ENCODE data around the gene PRCP.

PRCP gene

DNA sequence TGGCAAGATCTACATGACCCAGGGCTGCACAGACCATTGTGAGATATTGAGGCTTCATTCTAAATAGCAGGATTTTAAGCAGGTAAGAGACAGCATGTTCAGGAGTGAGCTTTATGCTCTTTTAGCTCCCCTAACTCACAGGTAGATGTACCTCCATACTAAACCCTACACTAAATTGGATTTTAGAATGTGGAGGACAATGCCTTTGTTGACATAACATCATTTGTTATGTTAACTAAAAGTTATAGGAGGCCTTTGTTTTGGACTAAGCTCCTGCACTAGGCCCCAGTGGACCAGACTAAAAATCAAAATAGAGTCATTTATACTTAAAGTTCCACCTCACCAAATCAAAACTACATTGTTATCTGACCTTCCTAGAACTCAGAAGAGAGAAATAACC is 8.1 kb upstream of the PRCP start:
- Histone ChIP-seq H3K27me3 (replicated peaks; ENCODE audit: control insufficient read depth, insufficient read depth, low read length, poor library complexity, severe bottlenecking) (no peaks in the 10 kb centered on the region), H3K27ac (ENCODE audit: insufficient read depth, low read length, poor library complexity, severe bottlenecking) (no peak overlapping the region)
- no peak for DNase-seq

DNA sequence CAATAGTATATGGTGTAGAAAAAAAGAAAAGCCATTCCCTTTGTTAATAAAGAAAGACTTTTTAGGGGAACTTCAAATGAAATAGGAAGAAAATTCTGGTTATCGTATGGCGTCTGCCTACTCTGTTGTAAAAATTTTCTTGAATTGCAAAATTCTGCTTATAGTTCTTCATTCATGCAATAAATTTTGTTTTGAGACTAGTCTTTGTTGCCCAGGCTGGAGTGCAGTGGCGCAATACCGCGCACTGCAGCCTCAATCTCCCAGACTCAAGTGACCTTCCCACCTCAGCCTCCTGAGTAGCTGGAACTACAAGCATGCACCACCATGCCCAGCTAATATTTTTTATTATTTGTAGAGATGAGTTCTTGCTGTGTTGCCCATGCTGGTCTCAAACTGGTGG is 7.1 kb upstream of the PRCP start:
- Histone ChIP-seq H3K27ac (ENCODE audit: insufficient read depth, low read length, poor library complexity, severe bottlenecking) (no peak overlapping the region), H3K27me3 (replicated peaks; ENCODE audit: control insufficient read depth, insufficient read depth, low read length, poor library complexity, severe bottlenecking) (no peaks in the 10 kb centered on the region), H3K4me1 (ENCODE audit: control insufficient read depth, insufficient read depth, low read length, poor library complexity, severe bottlenecking) (no peaks in the 10 kb centered on the region), H3K36me3 (ENCODE audit: control insufficient read depth, insufficient read depth, low read length) (no peaks in the 10 kb centered on the region), H3K9me3 (ENCODE audit: control insufficient read depth, low read length) (no peaks in the 10 kb centered on the region), H3K4me3 (ENCODE audit: insufficient read depth, low read depth, low read length, poor library complexity, severe bottlenecking) (no peak overlapping the region)
- DNase-seq: no peak

More for the DNA sequence above, 8.1 kb upstream of the PRCP start:
- Histone ChIP-seq H3K4me3 (ENCODE audit: insufficient read depth, low read depth, low read length, poor library complexity, severe bottlenecking) (no peak overlapping the region), H3K9me3 (ENCODE audit: control insufficient read depth, low read length) (no peaks in the 10 kb centered on the region), H3K4me1 (ENCODE audit: control insufficient read depth, insufficient read depth, low read length, poor library complexity, severe bottlenecking) (no peaks in the 10 kb centered on the region), H3K36me3 (ENCODE audit: control insufficient read depth, insufficient read depth, low read length) (no peaks in the 10 kb centered on the region)

DNA sequence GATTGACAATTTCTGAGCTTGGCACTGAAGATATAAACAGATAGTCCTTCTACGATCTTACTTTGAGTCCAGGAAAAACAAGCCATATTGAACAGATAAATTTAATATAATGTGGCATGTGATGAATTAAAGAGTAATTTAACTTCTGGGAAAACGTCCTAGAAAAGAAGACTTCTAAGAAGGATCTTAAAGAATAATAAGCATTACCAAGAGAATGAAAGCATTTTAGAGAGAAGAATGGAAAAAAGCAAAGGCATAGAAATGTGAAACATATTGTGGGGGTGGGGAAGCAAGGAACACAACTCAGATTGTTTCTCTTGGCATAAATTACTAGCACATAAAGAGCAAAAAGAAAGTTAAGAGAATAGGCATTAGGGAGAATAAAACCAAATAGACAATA is 6.7 kb upstream of the PRCP start:
- Histone ChIP-seq H3K36me3 (ENCODE audit: control insufficient read depth, insufficient read depth, low read length) (no peaks in the 10 kb centered on the region), H3K4me1 (ENCODE audit: control insufficient read depth, insufficient read depth, low read length, poor library complexity, severe bottlenecking) (no peaks in the 10 kb centered on the region), H3K4me3 (ENCODE audit: insufficient read depth, low read depth, low read length, poor library complexity, severe bottlenecking) (no peak overlapping the region), H3K9me3 (ENCODE audit: control insufficient read depth, low read length) (no peaks in the 10 kb centered on the region), H3K27ac (ENCODE audit: insufficient read depth, low read length, poor library complexity, severe bottlenecking) (no peak overlapping the region), H3K27me3 (replicated peaks; ENCODE audit: control insufficient read depth, insufficient read depth, low read length, poor library complexity, severe bottlenecking) (no peaks in the 10 kb centered on the region)
- no peak for DNase-seq

DNA sequence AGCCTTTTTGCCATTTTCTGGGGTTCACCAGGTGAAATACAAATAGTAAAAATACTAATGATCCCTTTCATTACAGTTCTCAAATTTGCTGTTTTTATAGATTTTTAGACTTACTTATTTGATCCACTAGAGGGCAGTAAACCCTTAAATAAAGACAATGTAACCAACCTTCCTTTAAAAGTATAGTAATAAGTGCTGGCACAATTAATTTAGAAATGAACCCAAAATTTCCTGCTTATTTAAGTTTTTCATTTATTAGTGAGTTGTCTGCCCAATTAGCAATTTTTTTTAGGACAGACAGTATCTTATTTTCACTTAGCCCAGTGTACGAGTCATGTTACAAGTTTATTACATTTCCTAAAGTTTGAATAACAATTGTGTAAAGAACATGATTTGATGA is 6.0 kb upstream of the PRCP start:
- Histone ChIP-seq H3K36me3 (ENCODE audit: control insufficient read depth, insufficient read depth, low read length) (no peaks in the 10 kb centered on the region), H3K9me3 (ENCODE audit: control insufficient read depth, low read length) (no peaks in the 10 kb centered on the region), H3K4me3 (ENCODE audit: insufficient read depth, low read depth, low read length, poor library complexity, severe bottlenecking) (no peak overlapping the region), H3K27ac (ENCODE audit: insufficient read depth, low read length, poor library complexity, severe bottlenecking) (no peak overlapping the region), H3K4me1 (ENCODE audit: control insufficient read depth, insufficient read depth, low read length, poor library complexity, severe bottlenecking) (no peaks in the 10 kb centered on the region), H3K27me3 (replicated peaks; ENCODE audit: control insufficient read depth, insufficient read depth, low read length, poor library complexity, severe bottlenecking) (no peaks in the 10 kb centered on the region)
- DNase-seq: no peak

DNA sequence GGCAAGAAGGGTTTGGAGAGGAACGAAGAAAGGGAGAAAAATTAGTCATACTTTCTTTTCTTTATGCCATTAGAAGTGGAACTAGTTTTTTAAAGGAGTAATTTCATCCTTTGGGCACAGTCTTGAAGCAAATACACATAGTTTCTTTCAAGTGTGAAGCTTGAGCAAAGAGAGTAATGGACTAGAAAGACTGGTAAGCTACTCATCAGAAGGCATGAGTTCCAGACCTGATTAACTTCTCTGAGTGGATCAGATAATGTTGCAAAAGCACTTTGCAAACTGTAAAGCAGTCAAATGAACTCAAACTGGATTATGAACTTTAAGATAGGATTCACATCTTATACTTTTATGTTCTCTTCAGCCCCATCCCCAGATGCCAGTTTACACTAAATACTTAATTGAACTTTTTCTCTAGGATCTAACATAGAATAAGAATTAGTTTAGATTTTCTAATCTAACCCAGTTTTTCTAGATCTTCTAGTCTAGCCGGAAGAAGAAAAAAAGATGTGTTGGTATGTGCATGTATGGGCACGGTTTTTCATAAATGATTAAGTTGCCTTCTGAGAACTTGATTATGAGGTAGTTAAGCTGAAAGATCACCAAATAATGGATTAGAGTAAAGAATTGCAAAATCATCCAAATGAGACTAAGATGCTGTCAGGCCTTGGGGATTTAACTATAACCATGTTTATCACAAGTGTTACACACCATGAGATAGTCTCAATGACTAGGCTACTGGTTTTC is 3.8 kb upstream of the PRCP start:
- Histone ChIP-seq H3K4me3 (ENCODE audit: insufficient read depth, low read depth, low read length, poor library complexity, severe bottlenecking) (no peak overlapping the region), H3K27ac (ENCODE audit: insufficient read depth, low read length, poor library complexity, severe bottlenecking) (no peak overlapping the region), H3K27me3 (replicated peaks; ENCODE audit: control insufficient read depth, insufficient read depth, low read length, poor library complexity, severe bottlenecking) (no peaks in the 10 kb centered on the region), H3K36me3 (ENCODE audit: control insufficient read depth, insufficient read depth, low read length) (no peaks in the 10 kb centered on the region), H3K9me3 (ENCODE audit: control insufficient read depth, low read length) (no peaks in the 10 kb centered on the region), H3K4me1 (ENCODE audit: control insufficient read depth, insufficient read depth, low read length, poor library complexity, severe bottlenecking) (peaks cover 9% of the 10 kb centered on the region)
- DNase-seq: no peak

DNA sequence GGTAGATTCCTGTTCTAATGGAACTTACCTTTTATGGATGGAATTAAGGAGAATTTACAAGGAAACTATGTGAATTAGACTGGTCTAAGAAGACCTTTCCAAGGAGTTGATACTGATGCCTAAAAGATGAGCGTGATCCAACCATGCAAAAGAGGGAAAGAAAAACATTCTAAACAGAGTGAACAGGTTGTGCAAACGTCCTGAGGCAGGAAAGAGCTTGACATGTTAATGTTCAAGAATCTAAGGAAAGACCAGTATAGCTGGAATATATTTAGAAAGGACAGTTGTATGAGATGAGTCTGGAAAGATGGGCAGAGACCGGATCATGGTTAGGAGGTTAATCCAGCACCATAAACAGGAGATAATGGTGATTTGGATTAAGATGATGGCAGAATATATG is 2.6 kb upstream of the PRCP start:
- DNase-seq: no peak
- H3K4me3 ChIP-seq (ENCODE audit: insufficient read depth, low read depth, low read length, poor library complexity, severe bottlenecking): no peak overlapping the region
- H3K9me3 ChIP-seq (ENCODE audit: control insufficient read depth, low read length): no peaks in the 10 kb centered on the region
- no peaks in the 10 kb centered on the region for H3K36me3 ChIP-seq (ENCODE audit: control insufficient read depth, insufficient read depth, low read length)
- H3K27ac ChIP-seq (ENCODE audit: insufficient read depth, low read length, poor library complexity, severe bottlenecking): no peak overlapping the region
- no peaks in the 10 kb centered on the region for H3K27me3 ChIP-seq (replicated peaks; ENCODE audit: control insufficient read depth, insufficient read depth, low read length, poor library complexity, severe bottlenecking)
- peaks cover 9% of the 10 kb centered on the region for H3K4me1 ChIP-seq (ENCODE audit: control insufficient read depth, insufficient read depth, low read length, poor library complexity, severe bottlenecking)

DNA sequence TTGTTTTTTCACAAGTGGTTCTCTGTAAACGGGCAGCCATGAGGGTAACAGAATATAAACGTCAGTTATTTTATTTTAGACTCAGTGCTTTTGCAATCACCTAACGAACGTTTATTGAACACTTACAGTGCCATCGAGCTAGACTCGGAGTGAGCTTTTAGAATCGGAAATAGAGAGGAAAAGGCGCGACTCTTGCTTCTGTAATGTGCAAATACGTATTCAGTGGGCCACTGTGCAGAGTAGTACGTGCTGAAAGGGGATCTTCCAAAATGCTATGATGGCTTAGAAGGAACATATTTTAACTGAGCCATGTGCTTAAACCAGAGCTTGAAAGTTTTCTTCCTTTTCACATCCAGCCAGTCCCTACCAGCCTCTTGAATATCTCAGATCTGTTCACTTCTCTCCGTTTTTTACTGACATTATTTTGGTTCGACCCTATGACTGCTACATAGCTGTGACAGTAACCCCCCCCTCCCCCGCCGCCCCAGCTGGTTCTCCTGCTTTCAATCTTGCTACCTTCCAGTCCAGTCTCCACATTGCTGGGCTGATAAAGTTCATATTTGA is 1.8 kb upstream of the PRCP start:
- Histone ChIP-seq H3K9me3 (ENCODE audit: control insufficient read depth, low read length) (no peaks in the 10 kb centered on the region), H3K4me1 (ENCODE audit: control insufficient read depth, insufficient read depth, low read length, poor library complexity, severe bottlenecking) (peaks cover 9% of the 10 kb centered on the region), H3K27ac (ENCODE audit: insufficient read depth, low read length, poor library complexity, severe bottlenecking) (peak overlapping the region; percentile 91), H3K36me3 (ENCODE audit: control insufficient read depth, insufficient read depth, low read length) (no peaks in the 10 kb centered on the region), H3K27me3 (replicated peaks; ENCODE audit: control insufficient read depth, insufficient read depth, low read length, poor library complexity, severe bottlenecking) (no peaks in the 10 kb centered on the region), H3K4me3 (ENCODE audit: insufficient read depth, low read depth, low read length, poor library complexity, severe bottlenecking) (peak overlapping the region; percentile 82)
- no peak for DNase-seq

DNA sequence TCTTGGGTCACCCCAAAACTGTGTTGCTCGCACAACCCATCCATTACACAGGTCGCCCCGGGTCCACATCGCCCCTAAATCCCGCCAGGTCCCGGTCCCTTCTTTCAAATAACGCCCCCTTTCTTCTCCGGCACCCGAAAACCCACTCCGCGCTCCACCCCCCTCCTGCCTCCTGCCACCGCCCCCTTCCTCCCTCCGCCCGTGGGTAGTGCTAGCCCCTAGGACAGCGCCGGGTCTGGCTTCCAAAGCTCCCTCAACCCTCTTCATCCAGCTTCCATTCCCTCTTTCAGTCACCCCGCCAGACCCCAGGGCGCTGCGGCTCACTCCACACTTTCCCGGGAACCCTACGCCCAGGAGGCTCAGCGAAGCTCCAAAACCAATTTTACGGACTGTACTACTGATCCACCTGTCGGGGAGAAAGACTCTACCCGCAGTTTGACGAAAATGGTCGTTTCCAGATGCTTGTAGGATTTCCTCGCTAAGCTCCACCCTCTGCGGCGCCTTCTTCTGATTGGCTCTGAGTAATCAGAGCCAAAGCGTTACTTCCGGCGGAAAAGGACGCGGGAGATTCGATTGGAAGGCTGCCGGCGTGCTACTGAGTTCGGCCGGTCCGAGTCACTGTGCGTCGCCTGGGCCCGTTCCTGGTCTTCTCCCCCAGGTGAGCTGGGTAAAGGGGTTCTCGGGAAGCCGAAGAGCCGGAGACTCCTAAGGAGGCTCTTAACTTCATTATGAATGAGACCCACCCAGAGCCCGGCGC is 1.1 kb upstream of the PRCP start, which contains the start of gene DDIAS:
TSS of gene DDIAS (plus strand) at position 572 of the 757 bp plus-strand sequence. CDS start 13,003 bp downstream, outside the sequence.
- Histone ChIP-seq H3K27me3 (replicated peaks; ENCODE audit: control insufficient read depth, insufficient read depth, low read length, poor library complexity, severe bottlenecking) (no peaks in the 10 kb centered on the region), H3K4me1 (ENCODE audit: control insufficient read depth, insufficient read depth, low read length, poor library complexity, severe bottlenecking) (peaks cover 9% of the 10 kb centered on the region), H3K36me3 (ENCODE audit: control insufficient read depth, insufficient read depth, low read length) (no peaks in the 10 kb centered on the region), H3K9me3 (ENCODE audit: control insufficient read depth, low read length) (no peaks in the 10 kb centered on the region), H3K4me3 (ENCODE audit: insufficient read depth, low read depth, low read length, poor library complexity, severe bottlenecking) (peak within 1 kb of the TSS; percentile 82), H3K27ac (ENCODE audit: insufficient read depth, low read length, poor library complexity, severe bottlenecking) (peak within 1 kb of the TSS; percentile 91)
- peak; percentile 86 to 95 (median 90) for DNase-seq

DNA sequence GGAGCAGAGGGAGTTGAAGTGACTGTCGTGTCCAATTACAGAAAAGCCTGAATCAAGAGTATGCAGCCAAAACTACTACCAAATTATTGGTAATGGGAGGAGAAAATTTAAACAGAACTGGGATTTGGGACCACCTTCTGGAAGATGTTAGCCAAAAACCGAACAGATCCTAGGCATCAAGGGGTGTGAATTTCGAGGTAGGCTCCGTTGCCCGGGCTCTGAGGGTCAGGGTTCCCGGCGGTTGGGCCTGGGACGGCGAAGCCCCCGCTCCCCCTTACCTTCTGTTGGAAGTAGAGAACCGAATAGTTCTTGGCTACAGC is 313 bp downstream of the PRCP start:
- DNase-seq: no peak
- Histone ChIP-seq H3K27me3 (replicated peaks; ENCODE audit: control insufficient read depth, insufficient read depth, low read length, poor library complexity, severe bottlenecking) (no peaks in the 10 kb centered on the region), H3K4me3 (ENCODE audit: insufficient read depth, low read depth, low read length, poor library complexity, severe bottlenecking) (peak overlapping the region; percentile 82), H3K9me3 (ENCODE audit: control insufficient read depth, low read length) (no peaks in the 10 kb centered on the region), H3K4me1 (ENCODE audit: control insufficient read depth, insufficient read depth, low read length, poor library complexity, severe bottlenecking) (peaks cover 9% of the 10 kb centered on the region), H3K27ac (ENCODE audit: insufficient read depth, low read length, poor library complexity, severe bottlenecking) (peak overlapping the region; percentile 91), H3K36me3 (ENCODE audit: control insufficient read depth, insufficient read depth, low read length) (no peaks in the 10 kb centered on the region)

DNA sequence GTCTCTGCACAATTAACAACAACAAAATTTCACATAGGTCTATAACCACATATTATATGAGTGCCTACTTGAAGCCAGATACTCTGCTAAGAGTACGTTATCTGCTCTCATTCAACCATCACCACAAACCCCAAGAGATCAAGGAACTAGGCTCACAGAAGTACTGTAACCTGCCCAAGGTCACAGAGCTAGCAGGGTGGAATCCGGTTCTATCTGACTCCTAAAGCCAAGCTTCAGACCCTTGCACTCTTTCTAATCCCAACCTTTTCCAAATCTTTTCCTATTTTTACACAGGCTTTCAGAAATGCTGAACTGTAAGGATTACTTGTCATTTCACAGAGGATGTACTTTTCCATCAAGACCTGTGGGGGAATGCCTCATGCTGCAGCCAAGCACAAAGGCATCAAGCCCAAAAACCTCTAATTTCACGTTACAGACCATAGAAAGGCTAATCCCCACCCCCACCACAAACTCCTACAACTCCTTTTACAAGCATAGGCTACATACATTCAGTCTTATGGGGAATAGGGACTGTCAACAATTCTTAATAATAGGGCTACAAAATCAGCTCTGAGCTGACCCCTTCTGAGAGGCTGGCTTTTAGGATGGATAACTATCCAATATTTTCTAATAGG is 927 bp downstream of the PRCP start:
- Histone ChIP-seq H3K4me1 (ENCODE audit: control insufficient read depth, insufficient read depth, low read length, poor library complexity, severe bottlenecking) (peaks cover 9% of the 10 kb centered on the region), H3K9me3 (ENCODE audit: control insufficient read depth, low read length) (no peaks in the 10 kb centered on the region), H3K27ac (ENCODE audit: insufficient read depth, low read length, poor library complexity, severe bottlenecking) (no peak overlapping the region), H3K4me3 (ENCODE audit: insufficient read depth, low read depth, low read length, poor library complexity, severe bottlenecking) (peak overlapping the region; percentile 82), H3K27me3 (replicated peaks; ENCODE audit: control insufficient read depth, insufficient read depth, low read length, poor library complexity, severe bottlenecking) (no peaks in the 10 kb centered on the region), H3K36me3 (ENCODE audit: control insufficient read depth, insufficient read depth, low read length) (no peaks in the 10 kb centered on the region)
- no peak for DNase-seq

Data from effector memory CD4-positive, alpha-beta T cell (primary cell).